ENCODE results near the gene OR6J1. TPM values are rescaled to one million over a fixed set of nuclear protein-coding genes. Genes with fewer than 3 reads are reported as not detected.
"Not testable (repeated sequence)": the region's sequence is repeated elsewhere in the genome, so short reads cannot be mapped to it uniquely, and the experiment has no call there.

OR6J1 gene
- total RNA-seq (2014; rRNA removed; shearing (Covaris generic); ENCODE audit: low replicate concordance) = not detected in 2 replicates

DNA sequence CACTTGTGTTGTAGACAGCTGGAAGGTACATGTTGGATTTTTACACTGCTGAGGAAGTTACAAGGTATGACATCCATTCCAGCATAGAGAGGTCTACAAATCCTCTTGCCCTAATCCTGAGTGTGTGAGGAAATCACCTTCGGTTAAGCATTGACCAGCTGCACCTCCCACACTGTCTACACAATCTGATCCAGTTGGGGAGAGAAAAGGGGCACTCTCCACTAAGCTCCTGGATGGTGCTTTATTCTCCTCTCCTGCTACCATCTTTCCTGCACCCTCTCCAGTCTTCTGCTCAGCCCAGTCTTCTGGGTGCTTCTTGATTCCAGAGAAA, at the start of gene OR6J1:
OR6J1 (minus strand) TSS at position 48 of the 331 bp plus-strand sequence. CDS start 9,541 bp downstream, outside the sequence.
- no peaks in the 10 kb centered on the region for H4K20me1 ChIP-seq (ENCODE audit: insufficient read depth, low read depth, low read length)
- no peaks in the 10 kb centered on the region for H3K9me2 ChIP-seq (replicated peaks; ENCODE audit: insufficient read depth, low read length)
- H3K36me3 ChIP-seq (ENCODE audit: insufficient read depth, low read length) = no peaks in the 10 kb centered on the region
- H3K4me2 ChIP-seq (ENCODE audit: low read depth, low read length, poor library complexity, severe bottlenecking) = no peak within 1 kb of the TSS
- H3K27ac ChIP-seq (ENCODE audit: low read length) = no peak within 1 kb of the TSS
- H3K4me3 ChIP-seq (ENCODE audit: low read length) = no peak within 1 kb of the TSS
- H3K9me3 ChIP-seq (ENCODE audit: low read length) = no peaks in the 10 kb centered on the region
- H3K79me2 ChIP-seq (ENCODE audit: low read length) = no peaks in the 10 kb centered on the region
- no peaks in the 10 kb centered on the region for H3K4me1 ChIP-seq (ENCODE audit: low read length)
- H3K9ac ChIP-seq (ENCODE audit: low read length) = no peak within 1 kb of the TSS
- no peak within 1 kb of the TSS for H2AFZ ChIP-seq (ENCODE audit: low read length)
- DNase-seq = no peak
- H3K27me3 ChIP-seq (ENCODE audit: low read length) = no peaks in the 10 kb centered on the region

DNA sequence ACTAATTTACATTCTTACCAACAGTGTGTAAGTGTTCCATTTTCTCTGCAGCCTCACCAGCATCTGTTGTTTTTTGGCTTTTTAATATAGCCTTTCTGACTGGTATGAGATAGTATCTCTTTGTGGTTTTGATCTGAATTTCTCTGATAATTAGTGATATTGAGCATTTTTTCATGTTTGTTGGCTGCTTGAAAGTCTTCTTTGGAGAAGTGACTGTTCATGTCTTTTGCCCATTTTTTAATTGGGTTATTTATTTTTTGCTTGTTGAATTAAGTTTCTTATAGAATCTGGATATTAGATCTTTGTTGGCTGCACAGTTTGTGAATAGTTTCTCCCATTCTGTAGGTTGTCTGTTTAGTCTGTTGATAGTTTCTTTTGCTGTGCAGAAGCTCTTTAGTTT, 48.0 kb upstream of the OR6J1 start:
- Histone ChIP-seq H3K9me3 (ENCODE audit: low read length) (no peaks in the 10 kb centered on the region), H3K9me2 (replicated peaks; ENCODE audit: insufficient read depth, low read length) (no peaks in the 10 kb centered on the region), H3K9ac (ENCODE audit: low read length) (no peak overlapping the region), H3K4me3 (ENCODE audit: low read length) (no peak overlapping the region), H3K36me3 (ENCODE audit: insufficient read depth, low read length) (no peaks in the 10 kb centered on the region), H3K27ac (ENCODE audit: low read length) (no peak overlapping the region), H4K20me1 (ENCODE audit: insufficient read depth, low read depth, low read length) (no peaks in the 10 kb centered on the region), H3K27me3 (ENCODE audit: low read length) (peaks cover 4% of the 10 kb centered on the region; the same call in 1 of the 2 replicates), H2AFZ (ENCODE audit: low read length) (no peak overlapping the region), H3K79me2 (ENCODE audit: low read length) (no peaks in the 10 kb centered on the region), H3K4me1 (ENCODE audit: low read length) (peaks cover 10% of the 10 kb centered on the region), H3K4me2 (ENCODE audit: low read depth, low read length, poor library complexity, severe bottlenecking) (no peak overlapping the region)
- DNase-seq = no peak

DNA sequence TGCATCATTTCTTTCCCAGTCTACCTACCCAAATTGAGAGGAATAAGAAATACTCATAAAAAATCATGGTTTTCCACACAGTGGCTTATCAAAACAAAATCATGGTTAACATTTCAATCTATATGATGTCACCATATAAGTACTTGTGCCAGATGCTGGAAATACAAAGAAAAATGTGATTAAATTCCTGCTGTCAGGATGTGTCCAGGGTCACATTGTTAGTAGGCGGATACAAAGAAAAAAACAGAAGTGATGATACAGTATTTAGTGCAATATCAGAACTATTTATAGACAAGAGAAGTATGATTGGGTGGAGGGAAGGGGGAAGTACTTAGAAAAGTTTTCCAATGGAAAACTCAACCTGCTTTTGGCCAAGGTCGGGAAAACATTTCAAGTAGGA, 47.0 kb upstream of the OR6J1 start:
- Histone ChIP-seq H3K36me3 (ENCODE audit: insufficient read depth, low read length) (no peaks in the 10 kb centered on the region), H4K20me1 (ENCODE audit: insufficient read depth, low read depth, low read length) (no peaks in the 10 kb centered on the region), H3K9ac (ENCODE audit: low read length) (no peak overlapping the region), H3K4me3 (ENCODE audit: low read length) (no peak overlapping the region), H3K9me3 (ENCODE audit: low read length) (no peaks in the 10 kb centered on the region), H3K27me3 (ENCODE audit: low read length) (peaks cover 4% of the 10 kb centered on the region; the same call in 1 of the 2 replicates), H3K27ac (ENCODE audit: low read length) (no peak overlapping the region), H3K4me2 (ENCODE audit: low read depth, low read length, poor library complexity, severe bottlenecking) (no peak overlapping the region), H3K79me2 (ENCODE audit: low read length) (no peaks in the 10 kb centered on the region), H3K4me1 (ENCODE audit: low read length) (peaks cover 10% of the 10 kb centered on the region), H2AFZ (ENCODE audit: low read length) (no peak overlapping the region), H3K9me2 (replicated peaks; ENCODE audit: insufficient read depth, low read length) (no peaks in the 10 kb centered on the region)
- DNase-seq = no peak

DNA sequence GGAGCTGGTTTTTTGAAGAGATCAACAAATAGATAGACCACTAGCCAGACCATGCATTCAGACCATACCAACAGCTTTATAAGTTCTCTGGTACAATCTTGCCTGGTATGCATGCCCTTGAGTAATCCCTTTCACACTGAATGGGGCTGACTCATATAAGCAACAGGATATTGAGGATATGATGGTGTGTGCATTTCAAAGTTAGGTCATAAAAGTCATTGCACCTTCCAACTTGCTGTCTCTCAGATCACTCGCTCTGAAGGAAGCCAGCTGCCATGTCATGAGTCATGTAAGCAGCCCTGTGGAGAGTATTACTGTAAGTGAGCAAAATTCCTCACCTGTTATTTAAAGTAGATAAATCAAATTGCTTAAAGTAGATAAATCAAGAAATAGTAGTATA, 45.0 kb upstream of the OR6J1 start:
- H4K20me1 ChIP-seq (ENCODE audit: insufficient read depth, low read depth, low read length) = no peaks in the 10 kb centered on the region
- no peak overlapping the region for H3K27ac ChIP-seq (ENCODE audit: low read length)
- DNase-seq = no peak
- H3K79me2 ChIP-seq (ENCODE audit: low read length) = no peaks in the 10 kb centered on the region
- H3K9me3 ChIP-seq (ENCODE audit: low read length) = no peaks in the 10 kb centered on the region
- H3K4me2 ChIP-seq (ENCODE audit: low read depth, low read length, poor library complexity, severe bottlenecking) = no peak overlapping the region
- H3K9ac ChIP-seq (ENCODE audit: low read length) = no peak overlapping the region
- H3K4me1 ChIP-seq (ENCODE audit: low read length) = peaks cover 7% of the 10 kb centered on the region
- H3K4me3 ChIP-seq (ENCODE audit: low read length) = no peak overlapping the region
- H3K9me2 ChIP-seq (replicated peaks; ENCODE audit: insufficient read depth, low read length) = no peaks in the 10 kb centered on the region
- no peak overlapping the region for H2AFZ ChIP-seq (ENCODE audit: low read length)
- H3K27me3 ChIP-seq (ENCODE audit: low read length) = peaks cover 4% of the 10 kb centered on the region; the same call in 1 of the 2 replicates
- no peaks in the 10 kb centered on the region for H3K36me3 ChIP-seq (ENCODE audit: insufficient read depth, low read length)

DNA sequence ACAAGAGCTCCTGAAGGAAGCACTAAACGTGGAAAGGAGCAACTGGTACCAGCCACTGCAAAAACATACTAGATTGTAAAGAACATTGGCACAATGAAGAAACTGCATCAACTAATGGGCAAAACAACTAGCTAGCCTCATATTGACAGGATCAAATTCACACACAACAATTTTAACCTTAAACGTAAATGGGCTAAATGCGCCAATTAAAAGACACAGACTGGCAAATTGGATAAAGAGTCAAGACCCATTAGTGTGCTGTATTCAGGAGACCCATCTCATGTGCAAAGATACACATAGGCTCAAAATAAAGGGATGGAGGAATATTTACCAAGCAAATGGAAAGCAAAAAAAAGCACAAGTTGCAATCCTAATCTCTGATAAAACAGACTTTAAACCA, 43.8 kb upstream of the OR6J1 start:
- not testable (repeated sequence) for H4K20me1 ChIP-seq (ENCODE audit: insufficient read depth, low read depth, low read length); DNase-seq; H3K9ac ChIP-seq (ENCODE audit: low read length); H3K4me1 ChIP-seq (ENCODE audit: low read length); H3K79me2 ChIP-seq (ENCODE audit: low read length); H3K4me3 ChIP-seq (ENCODE audit: low read length); H3K4me2 ChIP-seq (ENCODE audit: low read depth, low read length, poor library complexity, severe bottlenecking); H3K9me2 ChIP-seq (replicated peaks; ENCODE audit: insufficient read depth, low read length); H3K9me3 ChIP-seq (ENCODE audit: low read length); H3K36me3 ChIP-seq (ENCODE audit: insufficient read depth, low read length); H3K27me3 ChIP-seq (ENCODE audit: low read length); H3K27ac ChIP-seq (ENCODE audit: low read length); H2AFZ ChIP-seq (ENCODE audit: low read length)

DNA sequence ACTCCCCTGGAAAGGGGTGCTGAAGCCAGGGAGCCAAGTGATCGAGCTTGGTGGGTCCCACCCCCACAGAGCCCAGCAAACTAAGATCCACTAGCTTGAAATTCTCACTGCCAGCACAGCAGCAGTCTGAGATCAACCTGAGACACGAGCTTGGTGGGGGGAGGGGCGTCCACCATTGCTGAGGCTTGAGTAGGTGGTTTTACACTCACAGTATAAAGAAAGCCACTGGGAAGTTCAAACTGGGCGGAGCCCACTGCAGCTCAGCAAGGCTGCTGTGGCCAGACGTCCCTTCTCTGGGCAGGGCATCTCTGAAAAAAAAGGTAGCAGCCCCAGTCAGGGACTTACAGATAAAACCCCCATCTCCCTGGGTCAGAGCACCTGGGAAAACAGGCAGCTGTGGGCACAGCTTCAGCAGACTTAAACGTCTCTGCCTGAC, 42.0 kb upstream of the OR6J1 start:
- not testable (repeated sequence) for H3K9me3 ChIP-seq (ENCODE audit: low read length); H3K4me1 ChIP-seq (ENCODE audit: low read length); H3K9me2 ChIP-seq (replicated peaks; ENCODE audit: insufficient read depth, low read length); H4K20me1 ChIP-seq (ENCODE audit: insufficient read depth, low read depth, low read length); H3K4me2 ChIP-seq (ENCODE audit: low read depth, low read length, poor library complexity, severe bottlenecking); H3K27ac ChIP-seq (ENCODE audit: low read length); H3K27me3 ChIP-seq (ENCODE audit: low read length); H3K9ac ChIP-seq (ENCODE audit: low read length); H2AFZ ChIP-seq (ENCODE audit: low read length); DNase-seq; H3K79me2 ChIP-seq (ENCODE audit: low read length); H3K4me3 ChIP-seq (ENCODE audit: low read length); H3K36me3 ChIP-seq (ENCODE audit: insufficient read depth, low read length)

DNA sequence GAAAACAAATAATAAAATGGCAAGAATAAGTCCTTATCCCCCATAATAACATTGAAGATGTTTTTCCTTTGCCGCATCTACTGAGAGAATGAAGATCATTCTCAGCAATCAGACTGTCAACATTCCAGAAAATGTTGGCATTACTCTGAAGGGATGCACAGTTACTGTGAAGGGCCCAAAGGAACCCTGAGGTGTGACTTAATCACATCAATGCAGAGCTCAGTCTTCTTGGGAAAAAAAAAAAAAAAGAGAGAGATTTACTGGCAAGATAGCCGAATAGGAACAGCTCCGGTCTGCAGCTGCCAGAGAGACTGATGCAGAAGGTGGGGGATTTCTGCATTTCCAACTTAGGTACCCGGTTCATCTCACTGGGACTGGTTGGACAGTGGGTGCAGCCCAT, 41.3 kb upstream of the OR6J1 start:
- no peak overlapping the region for H2AFZ ChIP-seq (ENCODE audit: low read length)
- H3K9ac ChIP-seq (ENCODE audit: low read length) = no peak overlapping the region
- no peak overlapping the region for H3K4me2 ChIP-seq (ENCODE audit: low read depth, low read length, poor library complexity, severe bottlenecking)
- no peak for DNase-seq
- no peaks in the 10 kb centered on the region for H3K79me2 ChIP-seq (ENCODE audit: low read length)
- no peak overlapping the region for H3K27ac ChIP-seq (ENCODE audit: low read length)
- no peaks in the 10 kb centered on the region for H3K36me3 ChIP-seq (ENCODE audit: insufficient read depth, low read length)
- no peaks in the 10 kb centered on the region for H3K27me3 ChIP-seq (ENCODE audit: low read length)
- peaks cover 7% of the 10 kb centered on the region for H3K4me1 ChIP-seq (ENCODE audit: low read length)
- H3K9me3 ChIP-seq (ENCODE audit: low read length) = no peaks in the 10 kb centered on the region
- no peaks in the 10 kb centered on the region for H3K9me2 ChIP-seq (replicated peaks; ENCODE audit: insufficient read depth, low read length)
- no peak overlapping the region for H3K4me3 ChIP-seq (ENCODE audit: low read length)
- no peaks in the 10 kb centered on the region for H4K20me1 ChIP-seq (ENCODE audit: insufficient read depth, low read depth, low read length)

DNA sequence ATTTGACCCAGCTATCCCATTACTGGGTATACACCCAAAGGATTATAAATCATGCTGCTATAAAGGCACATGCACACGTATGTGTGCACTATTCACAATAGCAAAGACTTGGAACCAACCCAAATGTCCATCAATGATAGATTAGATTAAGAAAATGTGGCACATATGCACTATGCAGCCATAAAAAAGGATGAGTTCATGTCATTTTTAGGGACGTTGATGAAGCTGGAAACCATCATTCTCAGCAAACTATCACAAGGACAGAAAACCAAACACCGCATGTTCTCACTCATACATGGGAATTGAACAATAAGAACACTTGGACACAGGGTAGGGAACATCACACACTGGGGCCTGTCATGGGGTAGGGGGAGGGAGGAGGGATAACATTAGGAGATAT, 39.3 kb upstream of the OR6J1 start:
- H3K79me2 ChIP-seq (ENCODE audit: low read length) = not testable (repeated sequence)

DNA sequence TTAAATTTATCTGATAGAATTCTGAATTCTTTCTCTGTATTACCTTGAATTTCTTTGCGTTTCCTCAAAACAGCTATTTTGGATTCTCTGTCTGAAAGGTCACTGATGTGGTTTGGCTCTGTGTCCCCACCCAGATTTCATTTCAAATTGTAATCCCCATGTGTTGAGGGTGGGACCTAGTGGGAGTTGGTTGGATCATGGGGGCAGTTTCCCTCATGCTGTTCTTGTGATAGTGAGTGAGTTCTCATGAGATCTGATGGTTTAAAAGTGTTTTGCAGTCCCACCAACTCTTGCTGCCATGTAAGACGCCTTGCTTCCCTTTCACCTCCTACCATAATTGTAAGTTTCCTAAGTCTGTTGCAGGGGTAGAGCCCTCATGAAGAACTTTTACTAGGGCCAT, 34.1 kb upstream of the OR6J1 start:
- no peaks in the 10 kb centered on the region for H3K9me3 ChIP-seq (ENCODE audit: low read length)
- H3K27ac ChIP-seq (ENCODE audit: low read length) = no peak overlapping the region
- H3K27me3 ChIP-seq (ENCODE audit: low read length) = no peaks in the 10 kb centered on the region
- H4K20me1 ChIP-seq (ENCODE audit: insufficient read depth, low read depth, low read length) = no peaks in the 10 kb centered on the region
- no peak overlapping the region for H3K4me3 ChIP-seq (ENCODE audit: low read length)
- H3K79me2 ChIP-seq (ENCODE audit: low read length) = no peaks in the 10 kb centered on the region
- H3K9me2 ChIP-seq (replicated peaks; ENCODE audit: insufficient read depth, low read length) = no peaks in the 10 kb centered on the region
- H2AFZ ChIP-seq (ENCODE audit: low read length) = no peak overlapping the region
- H3K36me3 ChIP-seq (ENCODE audit: insufficient read depth, low read length) = no peaks in the 10 kb centered on the region
- no peak for DNase-seq
- no peak overlapping the region for H3K4me2 ChIP-seq (ENCODE audit: low read depth, low read length, poor library complexity, severe bottlenecking)
- H3K9ac ChIP-seq (ENCODE audit: low read length) = no peak overlapping the region
- no peaks in the 10 kb centered on the region for H3K4me1 ChIP-seq (ENCODE audit: low read length)

More for the DNA sequence above, 39.3 kb upstream of the OR6J1 start:
- not testable (repeated sequence) for H3K9me2 ChIP-seq (replicated peaks; ENCODE audit: insufficient read depth, low read length); H3K4me3 ChIP-seq (ENCODE audit: low read length); H3K9me3 ChIP-seq (ENCODE audit: low read length); H3K27ac ChIP-seq (ENCODE audit: low read length); H3K9ac ChIP-seq (ENCODE audit: low read length); H3K27me3 ChIP-seq (ENCODE audit: low read length); H3K4me1 ChIP-seq (ENCODE audit: low read length); DNase-seq; H2AFZ ChIP-seq (ENCODE audit: low read length); H3K4me2 ChIP-seq (ENCODE audit: low read depth, low read length, poor library complexity, severe bottlenecking); H3K36me3 ChIP-seq (ENCODE audit: insufficient read depth, low read length); H4K20me1 ChIP-seq (ENCODE audit: insufficient read depth, low read depth, low read length)

All from Karpas-422 (cell line).